Mucosa of stomach (tissue), 1 donor: ENCODE measurements around the gene ABCA13.

Experiments used
- H3K27me3 ChIP-seq: one replicate; pipeline ENCODE4 v1.7.0; 2013; ENCODE audit warnings: mild to moderate bottlenecking, low read length; ENCODE audit not compliant: control insufficient read depth, insufficient read depth
- H3K36me3 ChIP-seq: one replicate; pipeline ENCODE4 v1.7.0; 2013; ENCODE audit warnings: low read length; ENCODE audit not compliant: control insufficient read depth, insufficient read depth
- H3K4me1 ChIP-seq: one replicate; pipeline ENCODE4 v1.7.0; 2013; ENCODE audit warnings: mild to moderate bottlenecking, low read length; ENCODE audit not compliant: control insufficient read depth, insufficient read depth
- H3K4me3 ChIP-seq: one replicate; pipeline ENCODE4 v1.7.0; 2013; ENCODE audit warnings: low read length
- H3K9ac ChIP-seq: one replicate; pipeline ENCODE4 v1.7.0; 2013; ENCODE audit warnings: mild to moderate bottlenecking, low read length, moderate library complexity
- H3K9me3 ChIP-seq: one replicate; pipeline ENCODE4 v1.7.0; 2013; ENCODE audit warnings: mild to moderate bottlenecking, low read length, moderate library complexity; ENCODE audit not compliant: control insufficient read depth
- donor health status: Pancreatic carcinoma.

ABCA13 gene

DNA sequence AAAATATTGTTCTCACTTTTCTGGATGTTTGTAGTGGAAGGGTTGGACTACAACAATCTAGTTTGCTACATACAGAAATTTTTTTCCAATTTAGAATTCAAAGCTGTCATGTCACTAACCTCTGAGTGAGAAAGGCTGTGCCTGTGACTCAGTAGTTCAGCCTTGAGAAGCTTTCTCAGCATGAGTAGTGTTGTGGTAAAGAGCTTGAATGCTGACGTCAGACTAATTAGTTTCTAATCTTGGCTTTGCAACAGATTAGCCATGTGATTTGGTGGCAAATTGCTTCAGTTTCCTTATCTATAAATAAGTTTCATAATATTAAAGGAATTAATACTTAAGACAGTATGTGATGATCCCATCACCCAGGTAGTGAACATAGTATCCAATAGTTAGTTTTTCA is 83.8 kb downstream of the ABCA13 start:
- H3K27me3 ChIP-seq, result no peaks in the 10 kb centered on the region
- no peak overlapping the region for H3K4me3 ChIP-seq
- H3K9ac ChIP-seq, result no peak overlapping the region
- no peaks in the 10 kb centered on the region for H3K9me3 ChIP-seq
- no peaks in the 10 kb centered on the region for H3K36me3 ChIP-seq
- no peaks in the 10 kb centered on the region for H3K4me1 ChIP-seq

DNA sequence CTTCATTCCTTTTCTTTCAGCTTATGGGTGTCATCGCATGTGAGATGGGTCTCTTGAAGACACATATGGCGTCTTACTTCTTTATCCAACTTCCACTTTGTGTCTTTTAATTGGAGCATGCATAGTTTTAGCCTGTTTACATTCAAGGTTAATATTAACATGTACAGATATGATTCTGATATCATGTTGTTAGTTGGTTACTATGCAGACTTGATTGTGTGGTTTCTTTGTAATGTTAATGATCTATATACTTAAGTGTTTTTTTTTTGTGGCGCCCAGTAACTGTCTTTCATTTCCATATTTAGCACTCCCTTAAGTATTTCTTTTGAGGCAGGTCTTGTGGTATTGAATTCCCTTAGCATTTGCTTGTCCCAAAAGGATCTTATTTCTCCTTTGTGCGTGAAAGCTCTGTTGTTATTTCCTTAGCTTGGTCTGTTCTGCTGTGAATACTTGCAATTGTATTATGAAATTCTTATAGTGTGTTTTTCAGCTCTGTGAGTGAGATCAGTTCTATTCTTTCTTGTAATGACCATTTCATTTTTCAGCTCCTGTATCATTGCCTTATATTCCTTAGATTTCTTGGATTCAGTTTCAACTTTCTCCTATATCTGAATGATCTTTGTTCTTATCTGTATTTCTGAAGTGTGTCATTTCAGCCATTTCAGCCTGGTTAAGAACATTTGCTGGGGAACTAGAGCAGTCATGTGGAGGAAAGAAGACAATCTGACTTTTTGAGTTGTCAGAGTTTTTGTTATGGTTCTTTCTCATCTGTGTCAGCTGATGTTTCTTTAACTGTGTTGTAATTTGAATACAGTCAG is 88.4 kb downstream of the ABCA13 start:
- Histone ChIP-seq H3K9ac (no peak overlapping the region), H3K4me1 (no peaks in the 10 kb centered on the region), H3K36me3 (no peaks in the 10 kb centered on the region), H3K4me3 (no peak overlapping the region), H3K9me3 (no peaks in the 10 kb centered on the region), H3K27me3 (no peaks in the 10 kb centered on the region)

DNA sequence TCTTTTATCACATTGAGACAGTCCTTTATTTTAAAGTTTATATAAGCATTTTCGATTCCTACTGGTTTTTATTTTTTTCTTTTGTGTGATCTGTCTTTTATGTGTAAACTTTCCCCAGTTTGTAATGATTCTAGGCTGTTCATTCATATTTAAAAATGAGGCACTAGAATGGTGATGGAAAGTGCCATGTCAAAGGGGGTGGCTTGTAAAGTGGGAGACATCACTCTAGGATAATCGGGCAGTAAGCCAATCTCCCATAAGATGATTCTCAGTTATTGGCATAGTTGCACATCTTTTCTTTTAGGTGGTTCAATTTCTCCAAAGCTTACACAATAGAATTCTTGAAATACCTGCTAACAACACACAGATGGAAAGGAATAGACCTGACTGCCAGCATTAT is 90.4 kb downstream of the ABCA13 start:
- Histone ChIP-seq H3K4me3 (no peak overlapping the region), H3K9me3 (no peaks in the 10 kb centered on the region), H3K36me3 (no peaks in the 10 kb centered on the region), H3K4me1 (no peaks in the 10 kb centered on the region), H3K9ac (no peak overlapping the region), H3K27me3 (no peaks in the 10 kb centered on the region)

DNA sequence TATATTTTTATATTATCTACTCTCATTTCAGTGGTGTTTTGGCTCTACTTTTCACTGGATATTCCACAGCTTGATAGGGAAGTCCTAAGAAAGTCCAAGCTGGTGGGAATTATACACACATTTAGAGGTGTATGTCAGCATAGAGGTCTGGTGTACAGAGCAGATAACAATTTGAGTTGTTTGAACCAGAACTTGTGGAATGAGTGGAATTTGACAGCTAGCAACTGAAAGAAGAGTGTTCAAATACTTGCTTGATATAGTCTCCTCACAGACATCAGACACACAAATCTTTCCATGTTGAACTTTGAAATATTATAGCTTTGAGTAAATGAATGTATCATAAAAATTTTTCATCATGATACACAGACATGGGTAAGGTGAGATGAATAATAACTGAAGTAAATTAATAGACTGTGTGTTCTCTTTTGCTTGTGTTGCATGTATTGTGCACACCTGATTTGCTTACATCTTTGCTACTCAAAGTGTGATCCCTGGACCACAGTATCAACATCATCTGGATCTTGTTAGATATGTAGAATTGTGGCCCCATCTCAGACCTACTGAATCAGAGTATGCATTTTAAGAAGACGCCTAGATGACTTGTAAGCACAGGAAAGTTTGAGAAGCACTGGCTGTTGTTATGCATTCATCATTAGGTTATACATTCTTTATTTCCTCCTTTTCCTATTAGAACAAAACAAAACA is 91.5 kb downstream of the ABCA13 start:
- Histone ChIP-seq H3K4me3 (no peak overlapping the region), H3K27me3 (no peaks in the 10 kb centered on the region), H3K4me1 (no peaks in the 10 kb centered on the region), H3K9me3 (no peaks in the 10 kb centered on the region), H3K36me3 (no peaks in the 10 kb centered on the region), H3K9ac (no peak overlapping the region)

DNA sequence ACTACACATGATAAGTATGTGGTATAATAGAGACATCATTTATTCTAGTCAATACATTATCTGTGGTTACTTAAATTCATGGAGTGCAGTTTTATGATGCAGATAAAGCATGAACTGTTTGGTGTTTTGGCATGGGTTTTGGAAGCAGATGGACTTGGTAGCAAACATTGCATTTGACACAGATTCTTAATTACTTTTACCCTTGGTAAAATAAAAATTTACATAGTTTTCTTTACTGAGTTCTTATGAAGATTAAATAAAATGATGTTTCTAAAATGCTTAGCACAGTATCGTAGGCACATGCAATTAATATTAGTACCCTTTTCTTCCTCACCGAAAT is 92.0 kb downstream of the ABCA13 start:
- H3K9ac ChIP-seq, result no peak overlapping the region
- H3K36me3 ChIP-seq, result no peaks in the 10 kb centered on the region
- no peaks in the 10 kb centered on the region for H3K27me3 ChIP-seq
- H3K4me3 ChIP-seq, result no peak overlapping the region
- H3K4me1 ChIP-seq, result no peaks in the 10 kb centered on the region
- H3K9me3 ChIP-seq, result no peaks in the 10 kb centered on the region

DNA sequence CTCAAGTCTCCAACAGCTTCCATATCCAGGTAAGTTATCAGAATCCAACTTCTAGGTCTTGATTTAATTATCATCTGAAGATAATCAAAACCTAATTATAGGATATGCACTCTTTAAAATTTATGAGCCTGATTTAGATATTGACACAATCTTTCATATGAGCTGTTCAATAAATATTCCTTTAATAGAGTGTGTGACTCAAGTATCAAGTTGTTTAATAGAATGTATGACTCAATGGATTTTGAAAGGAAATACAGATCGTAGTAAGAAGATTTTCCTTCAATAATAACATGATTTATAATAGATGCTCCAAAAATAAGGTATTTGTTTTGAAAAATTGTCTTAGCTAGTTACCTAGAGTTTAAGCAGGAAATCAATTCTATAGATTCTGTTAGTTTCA is 97.8 kb downstream of the ABCA13 start:
- no peaks in the 10 kb centered on the region for H3K27me3 ChIP-seq
- H3K4me3 ChIP-seq, result no peak overlapping the region
- H3K9ac ChIP-seq, result no peak overlapping the region
- no peaks in the 10 kb centered on the region for H3K36me3 ChIP-seq
- no peaks in the 10 kb centered on the region for H3K4me1 ChIP-seq
- H3K9me3 ChIP-seq, result no peaks in the 10 kb centered on the region

DNA sequence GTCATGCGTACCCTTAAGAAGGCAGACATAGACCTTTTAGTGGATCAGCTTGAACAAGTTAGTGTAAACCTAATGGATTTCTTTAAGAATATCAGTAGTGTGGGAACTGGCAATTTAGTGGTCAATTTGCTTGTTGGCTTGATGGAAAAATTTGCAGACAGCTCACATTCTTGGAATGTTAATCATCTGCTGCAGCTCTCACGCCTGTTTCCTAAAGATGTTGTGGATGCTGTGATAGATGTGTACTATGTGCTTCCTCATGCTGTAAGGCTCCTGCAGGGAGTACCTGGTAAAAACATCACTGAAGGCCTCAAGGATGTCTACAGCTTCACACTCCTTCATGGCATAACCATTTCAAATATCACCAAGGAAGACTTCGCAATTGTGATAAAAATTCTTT is 103.4 kb downstream of the ABCA13 start:
- H3K4me3 ChIP-seq, result no peak overlapping the region
- no peak overlapping the region for H3K9ac ChIP-seq
- no peaks in the 10 kb centered on the region for H3K27me3 ChIP-seq
- H3K9me3 ChIP-seq, result no peaks in the 10 kb centered on the region
- no peaks in the 10 kb centered on the region for H3K4me1 ChIP-seq
- H3K36me3 ChIP-seq, result no peaks in the 10 kb centered on the region

DNA sequence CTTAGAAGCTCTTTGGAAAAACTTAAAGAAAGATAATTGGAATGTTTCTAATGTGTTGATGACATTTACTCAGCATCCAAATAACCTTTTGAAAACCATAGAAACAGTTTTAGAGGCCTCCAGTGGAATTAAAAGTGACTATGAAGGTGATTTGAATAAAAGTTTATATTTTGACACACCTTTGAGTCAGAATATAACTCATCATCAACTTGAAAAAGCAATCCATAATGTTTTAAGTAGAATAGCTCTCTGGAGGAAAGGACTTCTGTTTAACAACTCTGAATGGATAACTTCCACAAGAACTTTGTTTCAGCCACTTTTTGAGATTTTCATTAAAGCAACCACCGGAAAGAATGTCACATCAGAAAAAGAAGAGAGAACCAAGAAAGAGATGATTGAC is 108.2 kb downstream of the ABCA13 start:
- Histone ChIP-seq H3K4me1 (no peaks in the 10 kb centered on the region), H3K27me3 (no peaks in the 10 kb centered on the region), H3K9ac (no peak overlapping the region), H3K36me3 (no peaks in the 10 kb centered on the region), H3K4me3 (no peak overlapping the region), H3K9me3 (no peaks in the 10 kb centered on the region)

DNA sequence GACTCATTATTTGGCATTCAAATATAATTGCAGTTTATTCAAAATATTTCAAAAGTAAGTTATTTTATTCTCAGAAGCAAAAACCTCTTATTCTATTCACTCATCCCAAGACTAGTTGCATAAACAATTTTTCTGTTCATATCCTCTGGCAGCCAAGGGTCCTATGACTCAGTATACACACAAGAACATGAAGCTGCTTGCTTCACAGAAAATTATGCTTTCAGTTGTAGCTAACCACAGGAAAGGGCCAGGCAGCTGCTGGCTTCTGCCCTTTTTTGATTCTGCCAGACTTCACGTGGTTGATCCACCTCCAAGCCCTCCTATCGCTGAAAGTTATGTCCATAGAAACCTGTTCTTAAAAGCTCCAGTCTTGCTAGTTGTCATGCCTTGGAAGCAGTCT is 108.8 kb downstream of the ABCA13 start:
- Histone ChIP-seq H3K36me3 (no peaks in the 10 kb centered on the region), H3K4me3 (no peak overlapping the region), H3K4me1 (no peaks in the 10 kb centered on the region), H3K9ac (no peak overlapping the region), H3K27me3 (no peaks in the 10 kb centered on the region), H3K9me3 (no peaks in the 10 kb centered on the region)

DNA sequence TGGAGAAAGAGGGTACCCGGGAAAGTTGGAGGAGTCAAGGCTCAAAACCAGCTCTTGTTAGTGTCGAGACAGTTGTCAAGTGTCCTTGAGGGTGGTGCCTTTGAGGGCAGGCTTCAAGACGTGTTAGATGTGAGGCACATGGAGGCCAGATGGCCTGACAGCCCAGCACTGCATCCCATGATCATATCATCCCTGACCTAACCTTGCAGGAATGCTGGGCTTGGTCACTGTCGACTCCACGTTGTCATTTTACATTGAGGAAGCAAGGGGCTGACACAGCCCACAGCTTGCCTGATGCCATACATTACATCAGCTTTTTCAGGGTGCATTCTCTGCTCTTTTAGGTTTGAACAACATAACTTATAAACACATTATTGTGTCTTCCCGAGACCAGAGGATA is 114.1 kb downstream of the ABCA13 start:
- Histone ChIP-seq H3K4me1 (no peaks in the 10 kb centered on the region), H3K36me3 (no peaks in the 10 kb centered on the region), H3K27me3 (no peaks in the 10 kb centered on the region), H3K9ac (no peak overlapping the region), H3K4me3 (no peak overlapping the region), H3K9me3 (no peaks in the 10 kb centered on the region)

DNA sequence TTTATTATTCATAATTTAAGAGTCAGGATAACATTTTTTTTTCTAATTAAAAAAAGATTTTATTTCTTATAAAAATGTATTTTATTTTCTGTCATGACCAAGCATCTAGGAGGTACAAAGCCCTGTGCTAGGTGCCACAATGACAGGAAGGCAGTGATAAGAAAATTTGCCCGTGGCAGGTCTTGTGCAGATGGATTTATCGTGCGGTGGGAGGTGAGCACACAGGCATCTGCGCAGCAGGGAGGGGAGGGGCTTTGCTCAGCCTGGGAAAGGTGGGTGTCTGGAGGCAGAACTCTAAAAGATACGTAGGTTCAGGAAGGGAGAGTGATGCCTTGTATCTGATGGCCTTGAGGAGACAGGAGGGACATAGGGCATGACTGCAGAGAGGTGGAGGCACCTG is 115.6 kb downstream of the ABCA13 start:
- Histone ChIP-seq H3K4me1 (no peaks in the 10 kb centered on the region), H3K36me3 (no peaks in the 10 kb centered on the region), H3K9ac (no peak overlapping the region), H3K27me3 (no peaks in the 10 kb centered on the region), H3K9me3 (no peaks in the 10 kb centered on the region), H3K4me3 (no peak overlapping the region)

DNA sequence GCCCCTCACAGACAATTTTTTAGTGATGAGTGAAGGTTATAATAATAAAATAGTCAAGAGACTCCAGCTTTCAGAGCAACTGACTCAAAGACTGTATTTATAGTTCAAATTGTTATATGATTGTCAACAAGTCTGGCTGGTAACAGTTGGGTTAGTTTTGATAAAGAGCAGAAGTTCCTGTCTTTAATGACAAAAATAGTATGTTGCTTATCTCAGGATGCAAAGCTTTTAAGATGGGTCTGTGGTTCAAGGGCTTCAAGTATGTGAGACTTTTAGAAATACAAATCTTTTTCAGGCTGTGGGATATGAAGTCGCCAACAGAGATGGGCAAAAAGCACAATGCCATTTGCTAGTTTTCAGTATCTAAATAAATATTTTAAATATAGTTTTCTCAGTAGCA is 118.4 kb downstream of the ABCA13 start:
- H3K4me3 ChIP-seq, result no peak overlapping the region
- H3K9ac ChIP-seq, result no peak overlapping the region
- H3K4me1 ChIP-seq, result no peaks in the 10 kb centered on the region
- no peaks in the 10 kb centered on the region for H3K9me3 ChIP-seq
- no peaks in the 10 kb centered on the region for H3K27me3 ChIP-seq
- no peaks in the 10 kb centered on the region for H3K36me3 ChIP-seq
